ENCODE data around the gene ADAT3.

The ADAT3 gene

DNA sequence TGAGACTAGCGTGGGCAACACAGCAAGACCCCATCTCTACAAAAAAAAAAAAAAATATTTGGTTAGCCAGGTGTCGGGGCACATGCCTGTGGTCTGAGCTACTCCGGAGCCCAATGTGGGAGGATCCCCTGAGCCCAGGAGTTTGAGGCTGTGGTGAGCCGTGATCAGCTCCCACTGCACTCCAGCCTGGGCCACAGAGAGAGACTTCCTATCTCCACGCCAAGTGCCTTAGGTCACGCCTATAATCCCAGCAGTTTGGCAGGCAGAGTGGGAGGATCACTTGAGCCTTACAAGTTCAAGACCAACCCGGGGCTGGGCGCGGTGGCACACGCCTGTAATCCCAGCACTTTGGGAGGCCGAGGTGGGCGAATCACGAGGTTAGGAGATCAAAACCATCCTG, 8.7 kb upstream of the ADAT3 start:
- Histone ChIP-seq H3K4me1 (ENCODE audit: control insufficient read depth in 1 of 2, insufficient read depth in 2 of 2, low read length in 2 of 2) (no peaks in the 10 kb centered on the region), H3K36me3 (ENCODE audit: control insufficient read depth in 1 of 2, insufficient read depth in 2 of 2, low read length in 2 of 2) (no peaks in the 10 kb centered on the region), H3K9ac (ENCODE audit: low read depth in 1 of 2, low read length in 2 of 2) (no peak overlapping the region), H3K9me3 (ENCODE audit: control insufficient read depth in 1 of 2, low read length in 2 of 2) (no peaks in the 10 kb centered on the region), H3K4me3 (ENCODE audit: low read depth in 1 of 2, low read length in 2 of 2) (no peak overlapping the region), H3K27ac (ENCODE audit: low read depth, low read length) (no peak overlapping the region), H3K27me3 (ENCODE audit: control insufficient read depth in 1 of 2, insufficient read depth in 2 of 2, low read length in 2 of 2) (no peaks in the 10 kb centered on the region)

- Histone ChIP-seq H3K9me3 (ENCODE audit: control insufficient read depth in 1 of 2, low read length in 2 of 2) (no peaks in the 10 kb centered on the region), H3K27me3 (ENCODE audit: control insufficient read depth in 1 of 2, insufficient read depth in 2 of 2, low read length in 2 of 2) (no peaks in the 10 kb centered on the region), H3K4me1 (ENCODE audit: control insufficient read depth in 1 of 2, insufficient read depth in 2 of 2, low read length in 2 of 2) (peaks cover 8 to 19% of the 10 kb centered on the region in 2 donors), H3K9ac (ENCODE audit: low read depth in 1 of 2, low read length in 2 of 2) (no peak overlapping the region), H3K4me3 (ENCODE audit: low read depth in 1 of 2, low read length in 2 of 2) (no peak overlapping the region), H3K36me3 (ENCODE audit: control insufficient read depth in 1 of 2, insufficient read depth in 2 of 2, low read length in 2 of 2) (no peaks in the 10 kb centered on the region), H3K27ac (ENCODE audit: low read depth, low read length) (no peak overlapping the region)
These were observed 3.2 kb upstream of the ADAT3 start for GRCh38 chr19:1901940-1902404.

- Histone ChIP-seq H3K27ac (ENCODE audit: low read depth, low read length) (no peak overlapping the region), H3K9ac (ENCODE audit: low read depth in 1 of 2, low read length in 2 of 2) (no peak overlapping the region), H3K4me1 (ENCODE audit: control insufficient read depth in 1 of 2, insufficient read depth in 2 of 2, low read length in 2 of 2) (peaks cover 11 to 25% of the 10 kb centered on the region in 2 donors), H3K9me3 (ENCODE audit: control insufficient read depth in 1 of 2, low read length in 2 of 2) (no peaks in the 10 kb centered on the region), H3K27me3 (ENCODE audit: control insufficient read depth in 1 of 2, insufficient read depth in 2 of 2, low read length in 2 of 2) (no peaks in the 10 kb centered on the region), H3K4me3 (ENCODE audit: low read depth in 1 of 2, low read length in 2 of 2) (no peak overlapping the region), H3K36me3 (ENCODE audit: control insufficient read depth in 1 of 2, insufficient read depth in 2 of 2, low read length in 2 of 2) (no peaks in the 10 kb centered on the region)
These were observed 2.3 kb upstream of the ADAT3 start for GRCh38 chr19:1902923-1903322.

DNA sequence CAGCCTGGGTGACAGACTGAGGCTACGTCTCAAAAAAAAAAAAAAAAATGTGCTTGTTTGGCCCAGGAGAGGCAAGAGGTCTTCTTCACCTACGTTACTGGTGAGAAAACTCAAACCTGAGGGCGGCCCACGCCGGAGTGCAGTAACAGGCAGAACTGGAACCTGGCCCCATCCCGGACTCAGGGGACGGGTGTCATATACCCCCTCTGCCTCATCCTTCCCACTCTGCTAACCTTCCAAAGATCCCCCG, 414 bp upstream of the ADAT3 start:
- peaks cover 19 to 41% of the 10 kb centered on the region in 2 donors for H3K4me1 ChIP-seq (ENCODE audit: control insufficient read depth in 1 of 2, insufficient read depth in 2 of 2, low read length in 2 of 2)

DNA sequence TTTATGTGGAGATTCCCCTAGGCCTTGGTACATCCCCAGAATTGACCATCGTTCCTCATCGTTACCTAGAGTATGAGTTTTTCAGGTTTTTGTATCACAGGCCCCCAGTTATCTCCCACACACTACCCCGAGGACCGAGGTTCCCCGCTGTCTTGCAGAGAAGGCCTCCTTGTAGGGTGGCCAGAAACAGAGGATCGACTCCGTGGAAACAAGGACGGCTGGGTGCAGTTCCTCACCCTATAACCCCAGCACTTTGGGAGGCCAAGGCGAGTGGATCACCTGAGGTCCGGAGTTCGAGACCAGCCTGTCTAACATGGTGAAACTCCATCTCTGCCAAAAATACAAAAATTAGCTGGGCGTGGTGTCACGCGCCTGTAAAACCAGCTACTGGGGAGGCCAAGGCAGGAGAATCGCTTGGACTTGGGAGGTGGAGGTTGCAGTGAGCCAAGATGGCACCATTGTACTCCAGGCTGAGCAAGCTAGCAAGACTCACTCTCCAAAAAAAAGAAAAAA, 720 bp downstream of the ADAT3 start:
- Histone ChIP-seq H3K9me3 (ENCODE audit: control insufficient read depth in 1 of 2, low read length in 2 of 2) (no peaks in the 10 kb centered on the region), H3K4me1 (ENCODE audit: control insufficient read depth in 1 of 2, insufficient read depth in 2 of 2, low read length in 2 of 2) (peaks cover 23 to 42% of the 10 kb centered on the region in 2 donors), H3K27ac (ENCODE audit: low read depth, low read length) (peak overlapping the region; percentile 80), H3K27me3 (ENCODE audit: control insufficient read depth in 1 of 2, insufficient read depth in 2 of 2, low read length in 2 of 2) (no peaks in the 10 kb centered on the region), H3K9ac (ENCODE audit: low read depth in 1 of 2, low read length in 2 of 2) (peak overlapping the region; percentile 71 to 82), H3K36me3 (ENCODE audit: control insufficient read depth in 1 of 2, insufficient read depth in 2 of 2, low read length in 2 of 2) (no peaks in the 10 kb centered on the region), H3K4me3 (ENCODE audit: low read depth in 1 of 2, low read length in 2 of 2) (peak overlapping the region; percentile 77 to 89)

More for the DNA sequence above, 414 bp upstream of the ADAT3 start:
- no peak overlapping the region for H3K4me3 ChIP-seq (ENCODE audit: low read depth in 1 of 2, low read length in 2 of 2)
- H3K9ac ChIP-seq (ENCODE audit: low read depth in 1 of 2, low read length in 2 of 2), result peak overlapping the region in 1 of 2 donors; percentile 51
- H3K27ac ChIP-seq (ENCODE audit: low read depth, low read length), result peak overlapping the region; percentile 80
- no peaks in the 10 kb centered on the region for H3K36me3 ChIP-seq (ENCODE audit: control insufficient read depth in 1 of 2, insufficient read depth in 2 of 2, low read length in 2 of 2)
- no peaks in the 10 kb centered on the region for H3K27me3 ChIP-seq (ENCODE audit: control insufficient read depth in 1 of 2, insufficient read depth in 2 of 2, low read length in 2 of 2)
- H3K9me3 ChIP-seq (ENCODE audit: control insufficient read depth in 1 of 2, low read length in 2 of 2), result no peaks in the 10 kb centered on the region

- H3K27me3 ChIP-seq (ENCODE audit: control insufficient read depth in 1 of 2, insufficient read depth in 2 of 2, low read length in 2 of 2), result no peaks in the 10 kb centered on the region
- H3K4me3 ChIP-seq (ENCODE audit: low read depth in 1 of 2, low read length in 2 of 2), result peak overlapping the region in 1 of 2 donors; percentile 74
- no peaks in the 10 kb centered on the region for H3K36me3 ChIP-seq (ENCODE audit: control insufficient read depth in 1 of 2, insufficient read depth in 2 of 2, low read length in 2 of 2)
- H3K27ac ChIP-seq (ENCODE audit: low read depth, low read length), result peak overlapping the region; percentile 89
- H3K9me3 ChIP-seq (ENCODE audit: control insufficient read depth in 1 of 2, low read length in 2 of 2), result no peaks in the 10 kb centered on the region
- H3K4me1 ChIP-seq (ENCODE audit: control insufficient read depth in 1 of 2, insufficient read depth in 2 of 2, low read length in 2 of 2), result peaks cover 23 to 42% of the 10 kb centered on the region in 2 donors
- H3K9ac ChIP-seq (ENCODE audit: low read depth in 1 of 2, low read length in 2 of 2), result peak overlapping the region; percentile 74 to 79
These were observed 1.9 kb downstream of the ADAT3 start for GRCh38 chr19:1906985-1907562.

DNA sequence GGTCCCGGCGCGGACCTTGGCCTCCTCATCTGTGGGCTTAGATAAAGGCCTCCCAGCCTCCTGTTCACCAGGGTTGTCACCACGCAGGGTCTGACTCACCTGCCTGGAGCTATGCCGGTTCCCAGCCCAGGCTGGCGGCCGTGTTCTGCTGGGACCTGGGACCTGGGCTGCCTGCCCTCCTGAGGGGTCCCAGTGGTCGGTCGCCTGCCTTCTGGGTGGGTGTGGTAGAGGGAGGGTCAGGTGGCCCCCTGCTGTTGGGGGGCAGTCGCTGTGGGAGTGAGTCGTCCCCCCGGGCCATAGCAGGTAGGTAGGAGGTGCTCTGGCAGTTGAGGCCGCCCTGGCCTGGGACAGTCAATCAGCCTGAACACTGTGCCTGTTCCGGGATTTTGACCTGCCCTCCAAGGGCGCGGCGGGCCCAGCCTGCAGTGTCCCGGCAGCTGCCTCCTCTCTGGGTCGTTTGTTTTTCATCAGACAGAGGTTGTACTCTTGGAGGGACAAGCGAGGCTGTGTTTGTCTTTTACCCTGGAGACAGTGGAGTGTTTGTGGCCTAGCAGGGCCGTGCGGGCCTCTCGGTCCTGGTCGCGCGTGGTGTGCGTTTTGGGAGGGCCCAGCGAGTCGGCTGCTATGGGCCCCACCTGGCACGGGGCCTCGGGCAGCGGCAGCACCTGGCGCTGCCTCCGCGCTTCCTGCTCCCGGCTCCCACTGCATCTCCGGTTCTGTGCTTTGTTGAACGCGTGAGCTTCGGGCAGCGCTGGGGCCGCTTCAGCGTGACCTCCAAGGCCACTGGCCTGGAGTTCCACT, 2.6 kb downstream of the ADAT3 start:
- no peaks in the 10 kb centered on the region for H3K9me3 ChIP-seq (ENCODE audit: control insufficient read depth in 1 of 2, low read length in 2 of 2)
- peak overlapping the region; percentile 74 to 79 for H3K9ac ChIP-seq (ENCODE audit: low read depth in 1 of 2, low read length in 2 of 2)
- peak overlapping the region; percentile 70 to 74 for H3K4me3 ChIP-seq (ENCODE audit: low read depth in 1 of 2, low read length in 2 of 2)
- peaks cover 0 to 2% of the 10 kb centered on the region in 2 donors for H3K36me3 ChIP-seq (ENCODE audit: control insufficient read depth in 1 of 2, insufficient read depth in 2 of 2, low read length in 2 of 2)
- H3K4me1 ChIP-seq (ENCODE audit: control insufficient read depth in 1 of 2, insufficient read depth in 2 of 2, low read length in 2 of 2), result peaks cover 23 to 42% of the 10 kb centered on the region in 2 donors
- H3K27me3 ChIP-seq (ENCODE audit: control insufficient read depth in 1 of 2, insufficient read depth in 2 of 2, low read length in 2 of 2), result no peaks in the 10 kb centered on the region
- peak overlapping the region; percentile 89 for H3K27ac ChIP-seq (ENCODE audit: low read depth, low read length)

- Histone ChIP-seq H3K27ac (ENCODE audit: low read depth, low read length) (peak overlapping the region; percentile 89), H3K36me3 (ENCODE audit: control insufficient read depth in 1 of 2, insufficient read depth in 2 of 2, low read length in 2 of 2) (peaks cover 0 to 7% of the 10 kb centered on the region in 2 donors), H3K4me3 (ENCODE audit: low read depth in 1 of 2, low read length in 2 of 2) (peak overlapping the region; percentile 70 to 74), H3K9me3 (ENCODE audit: control insufficient read depth in 1 of 2, low read length in 2 of 2) (no peaks in the 10 kb centered on the region), H3K4me1 (ENCODE audit: control insufficient read depth in 1 of 2, insufficient read depth in 2 of 2, low read length in 2 of 2) (peaks cover 23 to 42% of the 10 kb centered on the region in 2 donors), H3K27me3 (ENCODE audit: control insufficient read depth in 1 of 2, insufficient read depth in 2 of 2, low read length in 2 of 2) (no peaks in the 10 kb centered on the region), H3K9ac (ENCODE audit: low read depth in 1 of 2, low read length in 2 of 2) (peak overlapping the region; percentile 74 to 79)
These were observed 3.1 kb downstream of the ADAT3 start for GRCh38 chr19:1908364-1908678.

DNA sequence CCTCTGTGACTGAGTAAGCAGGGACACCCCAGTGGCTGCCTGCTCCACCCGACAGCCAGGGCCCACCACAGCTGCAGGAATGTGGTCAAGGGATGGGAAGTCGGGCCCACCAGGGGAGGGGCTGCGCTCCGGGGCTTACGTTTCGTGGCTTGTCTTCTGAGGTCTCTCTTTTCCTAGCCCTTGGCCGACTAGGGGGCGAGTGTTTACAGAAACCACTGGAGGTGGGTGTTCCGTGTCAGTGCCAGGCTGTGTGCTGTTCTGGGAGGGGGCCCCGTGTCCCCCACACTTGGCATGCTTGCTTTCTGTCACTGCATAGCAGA, 4.5 kb downstream of the ADAT3 start:
- Histone ChIP-seq H3K27ac (ENCODE audit: low read depth, low read length) (no peak overlapping the region), H3K4me1 (ENCODE audit: control insufficient read depth in 1 of 2, insufficient read depth in 2 of 2, low read length in 2 of 2) (peaks cover 19 to 36% of the 10 kb centered on the region in 2 donors)

DNA sequence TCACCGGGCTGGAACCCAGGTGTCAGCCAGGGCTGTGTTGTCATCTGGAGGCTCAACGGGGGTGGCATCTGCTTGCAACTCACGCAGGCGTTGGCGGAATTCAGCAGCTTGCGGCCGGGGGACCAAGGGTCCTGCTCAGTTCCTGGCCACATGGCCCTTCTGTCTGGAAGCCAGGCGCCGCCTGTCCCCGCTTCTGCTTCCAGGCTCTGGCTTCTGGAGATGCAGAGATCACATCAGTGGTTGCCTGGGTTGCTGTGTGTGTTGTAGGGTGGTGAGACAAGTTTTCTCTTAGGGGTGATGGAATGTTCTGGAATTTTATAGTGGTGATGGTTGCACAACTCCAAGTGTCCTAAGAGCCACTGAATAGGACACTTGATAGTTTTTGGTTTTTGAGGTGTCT, 5.0 kb downstream of the ADAT3 start:
- Histone ChIP-seq H3K27me3 (ENCODE audit: control insufficient read depth in 1 of 2, insufficient read depth in 2 of 2, low read length in 2 of 2) (no peaks in the 10 kb centered on the region), H3K27ac (ENCODE audit: low read depth, low read length) (no peak overlapping the region), H3K9me3 (ENCODE audit: control insufficient read depth in 1 of 2, low read length in 2 of 2) (no peaks in the 10 kb centered on the region), H3K4me1 (ENCODE audit: control insufficient read depth in 1 of 2, insufficient read depth in 2 of 2, low read length in 2 of 2) (peaks cover 16 to 34% of the 10 kb centered on the region in 2 donors), H3K9ac (ENCODE audit: low read depth in 1 of 2, low read length in 2 of 2) (no peak overlapping the region), H3K36me3 (ENCODE audit: control insufficient read depth in 1 of 2, insufficient read depth in 2 of 2, low read length in 2 of 2) (peaks cover 0 to 18% of the 10 kb centered on the region in 2 donors), H3K4me3 (ENCODE audit: low read depth in 1 of 2, low read length in 2 of 2) (no peak overlapping the region)

More for the DNA sequence above, 4.5 kb downstream of the ADAT3 start:
- peak overlapping the region in 1 of 2 donors; percentile 39 for H3K9ac ChIP-seq (ENCODE audit: low read depth in 1 of 2, low read length in 2 of 2)
- peaks cover 0 to 18% of the 10 kb centered on the region in 2 donors for H3K36me3 ChIP-seq (ENCODE audit: control insufficient read depth in 1 of 2, insufficient read depth in 2 of 2, low read length in 2 of 2)
- no peaks in the 10 kb centered on the region for H3K27me3 ChIP-seq (ENCODE audit: control insufficient read depth in 1 of 2, insufficient read depth in 2 of 2, low read length in 2 of 2)
- peak overlapping the region; percentile 1 to 58 for H3K4me3 ChIP-seq (ENCODE audit: low read depth in 1 of 2, low read length in 2 of 2)
- H3K9me3 ChIP-seq (ENCODE audit: control insufficient read depth in 1 of 2, low read length in 2 of 2), result no peaks in the 10 kb centered on the region

All from duodenal mucosa (tissue), 2 donors.